GM21381 (cell line): ENCODE measurements around the gene MLX.

ENCODE experiments used
- ATAC-seq: cut with Tn5 transposase; IDR thresholded peaks from one replicate; pipeline ENCODE4 v1.9.1; 2021; ENCODE audit warnings: mild to moderate bottlenecking, moderate library complexity; ENCODE audit not compliant: unreplicated experiment

MLX gene

GRCh38 chr17:42577532-42578281 is 10.8 kb downstream of the MLX start, which contains the start of gene PSMC3IP:
Gene PSMC3IP (minus strand): TSS chr17:42577729. CDS start chr17:42577686, 43 bp downstream.
- ATAC-seq, result peak; percentile 76

- peak; percentile 45 for ATAC-seq
Measured at GRCh38 chr17:42578282-42578869, 11.5 kb downstream of the MLX start.

DNA sequence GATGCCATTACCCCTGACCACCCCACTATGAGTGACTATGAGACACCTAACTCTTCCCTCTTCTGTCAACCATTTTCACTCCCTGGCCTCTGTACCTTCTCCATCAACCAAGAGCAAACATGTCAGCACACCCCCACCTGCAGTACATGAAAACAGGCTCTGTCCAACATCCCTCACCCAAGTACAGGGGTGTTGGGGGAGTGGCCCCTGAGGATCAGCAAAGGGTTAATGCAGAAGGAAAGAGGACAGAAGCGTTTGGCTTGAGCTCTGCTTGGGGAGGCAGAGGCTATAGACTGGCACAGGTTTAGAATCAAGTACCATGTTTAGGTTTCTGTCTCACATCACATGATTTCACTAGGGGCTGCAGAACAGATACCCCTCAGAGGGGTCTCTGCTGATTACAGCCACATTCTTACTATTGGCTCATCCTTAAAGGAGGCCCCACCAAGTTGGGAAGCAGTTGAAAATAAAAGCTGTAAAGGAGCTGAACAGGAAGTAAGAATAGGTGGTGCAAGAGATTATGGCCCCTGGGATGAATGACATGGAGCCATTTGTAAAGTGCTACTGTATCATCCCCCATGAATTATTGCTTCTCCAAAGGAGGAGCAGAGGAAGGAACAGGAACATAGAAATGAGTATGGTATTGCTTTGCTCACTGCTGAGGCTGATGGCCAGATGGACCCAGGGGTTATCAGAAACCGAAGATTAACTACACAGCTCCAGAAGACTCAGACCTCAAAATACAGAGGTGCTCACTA is 13.1 kb downstream of the MLX start:
- ATAC-seq, result no peak

- no peak for ATAC-seq
Measured at GRCh38 chr17:42581744-42582270, 14.9 kb downstream of the MLX start.

GRCh38 chr17:42584880-42585279 is 18.0 kb downstream of the MLX start:
- ATAC-seq, result no peak

- no peak for ATAC-seq
Measured at GRCh38 chr17:42585353-42585752, 18.5 kb downstream of the MLX start.

DNA sequence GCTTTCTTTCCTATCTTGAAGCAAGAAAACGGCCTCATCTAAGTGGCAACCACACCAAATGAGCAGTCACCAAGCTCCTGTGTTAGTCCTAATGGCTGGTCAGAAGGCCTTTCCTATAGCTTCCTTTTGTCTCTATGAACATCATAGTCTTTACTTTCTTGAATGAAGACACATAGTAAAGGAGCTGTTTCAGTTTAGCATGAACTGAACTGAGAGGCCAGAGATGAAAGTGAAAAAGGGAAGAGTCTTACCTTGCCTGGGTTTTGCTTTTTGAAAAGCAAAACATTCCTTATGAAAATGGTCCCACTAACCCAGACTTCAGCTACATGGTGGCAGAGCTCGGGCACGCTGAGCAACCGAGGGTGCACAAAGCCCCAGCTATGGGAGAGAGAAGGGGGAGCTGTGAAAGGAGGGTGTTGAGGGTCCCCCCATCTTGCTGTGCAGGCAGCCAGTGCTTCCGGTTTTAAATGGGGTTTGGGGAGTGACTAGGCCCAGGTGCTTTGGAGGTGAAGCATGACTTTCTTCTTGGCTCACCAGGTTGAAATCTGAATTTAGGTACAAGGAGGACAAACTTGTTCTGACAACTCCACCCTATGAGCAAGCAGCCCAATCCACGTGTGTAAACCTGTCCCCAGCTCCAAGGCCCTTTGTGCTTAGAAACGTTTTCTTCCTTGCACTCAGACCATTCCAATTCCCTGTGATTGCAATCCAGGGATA is 19.8 kb downstream of the MLX start:
- ATAC-seq, result no peak

- no peak for ATAC-seq
Measured at GRCh38 chr17:42590886-42591285, 24.0 kb downstream of the MLX start.

GRCh38 chr17:42591411-42591810 is 24.5 kb downstream of the MLX start:
- no peak for ATAC-seq

GRCh38 chr17:42596386-42596785 is 29.5 kb downstream of the MLX start:
- no peak for ATAC-seq

DNA sequence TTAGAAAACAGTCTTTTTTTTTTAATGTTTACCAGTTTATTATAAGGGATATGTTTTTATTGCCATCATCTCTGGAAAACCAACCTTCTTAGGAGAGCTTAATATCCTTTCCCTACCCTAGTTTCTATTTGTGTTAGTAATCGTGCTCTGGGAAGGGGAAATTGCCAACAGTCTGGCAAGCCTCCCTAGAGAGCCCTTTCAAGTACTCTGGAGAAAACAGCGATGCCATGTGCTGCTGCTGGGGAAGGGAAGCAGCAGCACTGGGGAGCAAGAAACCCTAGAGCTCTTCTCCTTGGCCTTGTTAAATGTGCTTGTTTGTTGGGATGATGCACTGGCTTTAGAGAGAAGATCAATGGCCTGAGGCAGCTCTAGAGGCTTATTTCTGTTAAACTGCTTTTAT is 32.0 kb downstream of the MLX start:
- ATAC-seq, result no peak

- no peak for ATAC-seq
Measured at GRCh38 chr17:42603318-42603717, 36.4 kb downstream of the MLX start.

GRCh38 chr17:42607769-42608168 is 40.9 kb downstream of the MLX start:
- ATAC-seq, result no peak

- peak; percentile 2 for ATAC-seq
Measured at GRCh38 chr17:42608305-42609181, 41.6 kb downstream of the MLX start.

DNA sequence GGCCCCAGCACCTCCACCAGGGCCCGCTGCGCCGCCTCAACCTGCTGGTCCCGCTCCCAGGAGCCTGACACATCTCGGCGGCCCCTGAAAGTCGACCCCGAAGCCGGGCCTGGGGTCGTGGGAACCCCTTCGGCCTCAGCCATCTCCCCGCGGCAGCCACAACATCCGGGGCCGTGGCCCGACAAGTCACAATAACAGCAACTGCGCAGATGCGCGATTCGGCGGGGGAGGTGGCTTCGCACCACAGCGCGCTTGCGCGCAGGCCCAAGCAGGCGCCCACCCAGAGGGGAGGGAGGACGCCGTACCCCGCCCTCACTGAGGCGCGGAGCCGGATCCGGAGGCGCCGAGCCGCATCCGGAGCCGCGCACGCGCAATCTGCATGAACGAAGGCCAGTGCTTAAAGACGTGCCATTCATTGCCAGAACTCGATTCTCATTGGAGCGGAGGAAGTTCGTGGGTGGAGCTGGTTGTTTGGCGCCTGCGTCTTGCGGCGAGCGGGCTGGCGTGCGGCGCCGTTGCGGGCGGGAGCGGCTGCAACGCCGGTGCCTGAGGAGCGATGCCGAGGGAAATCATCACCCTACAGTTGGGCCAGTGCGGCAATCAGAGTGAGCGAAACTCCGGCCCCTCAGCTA is 42.4 kb downstream of the MLX start, which contains the start of the genes RETREG3 and TUBG1:
Gene RETREG3 (minus strand): TSS at position 193 of the 632 bp plus-strand sequence. CDS start 50 bp downstream, at position 143.
Gene TUBG1 (plus strand): TSS at position 502 of the 632 bp plus-strand sequence. CDS start 55 bp downstream, at position 557.
- ATAC-seq, result peak; percentile 92

GRCh38 chr17:42609814-42610801 is 43.2 kb downstream of the MLX start:
- ATAC-seq, result peak; percentile 6

GRCh38 chr17:42612013-42612412 is 45.1 kb downstream of the MLX start:
- ATAC-seq, result no peak

- no peak for ATAC-seq
Measured at GRCh38 chr17:42613699-42614295, 46.9 kb downstream of the MLX start.
